ENCODE data around the gene ELOVL1. TPM values are rescaled to one million over a fixed set of nuclear protein-coding genes. Genes with fewer than 3 reads are reported as not detected.
A peak's percentile ranks its signal among the peaks of the same experiment; 100 is the strongest.

The ELOVL1 gene
- total and polyA plus RNA-seq, 2 of the 13 experiments (the other 11 are each of a cell fraction or from before 2014, with no cell fraction given), result 55.2 to 77.4 TPM

GRCh38 chr1:43340559-43340958 is 27.3 kb downstream of the ELOVL1 start (continued):
- TF ChIP-seq SRSF4 (IDR thresholded peaks at IDR 0.05; ENCODE audit: low read depth, low read length, poor library complexity, severe bottlenecking), result no peak
- TF ChIP-seq SMAD9 (CRISPR knock-in tag; IDR thresholded peaks at IDR 0.05), result no peak
- no peak for TF ChIP-seq KIAA2018 (CRISPR knock-in tag; IDR thresholded peaks at IDR 0.05; ENCODE audit: borderline replicate concordance)
- TF ChIP-seq SMYD3 (CRISPR knock-in tag; IDR thresholded peaks at IDR 0.05), result no peak
- 0 out of 2 replicates have a peak, but pooled peaks have one; percentile 20 for TF ChIP-seq PAXIP1 (CRISPR knock-in tag; conservative IDR thresholded peaks at IDR 0.05)
- TF ChIP-seq USF2 (IDR thresholded peaks at IDR 0.05; ENCODE audit: low read depth, low read length), result no peak
- TF ChIP-seq USF2 (CRISPR knock-in tag; IDR thresholded peaks at IDR 0.05; ENCODE audit: borderline replicate concordance), result no peak
- no peak for TF ChIP-seq NCOA5 (CRISPR knock-in tag; IDR thresholded peaks at IDR 0.05)
- no peak for TF ChIP-seq ZNF17 (CRISPR knock-in tag; IDR thresholded peaks at IDR 0.05)
- TF ChIP-seq ZNF639 (CRISPR knock-in tag; conservative IDR thresholded peaks at IDR 0.05), result no peak
- no peak for TF ChIP-seq TAF15 (IDR thresholded peaks at IDR 0.05; ENCODE audit: low read depth, low read length, poor library complexity, severe bottlenecking)
- TF ChIP-seq ZNF674 (CRISPR knock-in tag; IDR thresholded peaks at IDR 0.05; ENCODE audit: low read depth), result no peak
- no peak for TF ChIP-seq PITX1 (CRISPR knock-in tag; IDR thresholded peaks at IDR 0.05)
- TF ChIP-seq ONECUT2 (CRISPR knock-in tag; IDR thresholded peaks at IDR 0.05), result peak; percentile 95
- no peak for TF ChIP-seq ZNF484 (CRISPR knock-in tag; IDR thresholded peaks at IDR 0.05; ENCODE audit: borderline replicate concordance, low read depth)
